Measurements from ENCODE around the gene XPO6. TPM values are rescaled to one million over a fixed set of nuclear protein-coding genes. Genes with fewer than 3 reads are reported as not detected.
"Not testable (repeated sequence)": the region's sequence is repeated elsewhere in the genome, so short reads cannot be mapped to it uniquely, and the experiment has no call there.

The XPO6 gene
- total RNA-seq, 1 experiment from 2014 or later: 124 TPM

- H3K4me1 ChIP-seq (ENCODE audit: insufficient read depth, low read length): no peaks in the 10 kb centered on the region
- no peak overlapping the region for H2AK5ac ChIP-seq (ENCODE audit: insufficient read length, low read length)
- no peak overlapping the region for H3K9ac ChIP-seq (ENCODE audit: extremely low read depth, insufficient read length, low read length)
- H4K5ac ChIP-seq (ENCODE audit: insufficient read length, low read depth, low read length): no peak overlapping the region
- no peak for TF ChIP-seq CTCF (conservative IDR thresholded peaks at IDR 0.05)
- H4K8ac ChIP-seq (replicated peaks; ENCODE audit: insufficient read length, low read depth, low read length): no peak overlapping the region
- no peak overlapping the region for H2BK120ac ChIP-seq (ENCODE audit: low read depth, low read length, poor library complexity, severe bottlenecking)
- no peak overlapping the region for H2BK5ac ChIP-seq (ENCODE audit: insufficient read length, low read length)
- no peak overlapping the region for H2BK12ac ChIP-seq (ENCODE audit: insufficient read length, low read depth, low read length)
- peaks cover 2% of the 10 kb centered on the region; the same call in 1 of the 2 replicates for H3K27me3 ChIP-seq (ENCODE audit: insufficient read depth, low read length)
- WGBS (ENCODE audit: extremely low coverage, insufficient read length, low lambda C conversion rate): no CpG with 5 or more reads among the region's 3 CpGs
- H3K56ac ChIP-seq (ENCODE audit: insufficient read length, low read depth, low read length): no peak overlapping the region
- Mint-ChIP-seq H3K9me3 (peaks cover 2% of the 10 kb centered on the region in 2 experiments; a peak in 2 of 5 replicates), H3K27ac (peak overlapping the region in 1 of 3 experiments; percentile 45; a peak in 1 of 7 replicates), H3K4me3 (no peak overlapping the region), H3K4me1 (peaks cover 12 to 22% of the 10 kb centered on the region in 2 experiments), H3K27me3 (ENCODE audit: low read depth) (peaks cover 2% of the 10 kb centered on the region), H3K36me3 (ENCODE audit: insufficient read depth in 1 of 3, low read depth in 3 of 3) (no peaks in the 10 kb centered on the region; a peak in 1 of 7 replicates)
- no peak overlapping the region for H3K4ac ChIP-seq (ENCODE audit: low read depth, low read length)
- H3K79me1 ChIP-seq (ENCODE audit: insufficient read depth, low read depth, low read length, poor library complexity, severe bottlenecking): no peaks in the 10 kb centered on the region
- no peaks in the 10 kb centered on the region for H3K79me2 ChIP-seq (ENCODE audit: insufficient read depth, low read length)
- H3K23me2 ChIP-seq (ENCODE audit: insufficient read length, low read depth, low read length, poor library complexity, severe bottlenecking): no peaks in the 10 kb centered on the region
- H3K14ac ChIP-seq (ENCODE audit: insufficient read depth, low read length): no peak overlapping the region
- H4K91ac ChIP-seq (ENCODE audit: insufficient read length, low read depth, low read length): no peak overlapping the region
- no peak overlapping the region for H3T11ph ChIP-seq (ENCODE audit: low read length)
- H2AFZ ChIP-seq (ENCODE audit: low read length): no peak overlapping the region
- H3K18ac ChIP-seq (ENCODE audit: insufficient read length, low read depth, low read length): no peak overlapping the region
- H4K20me1 ChIP-seq (ENCODE audit: control insufficient read depth, insufficient read depth, insufficient read length): no peaks in the 10 kb centered on the region
- H3K27ac ChIP-seq (ENCODE audit: insufficient read length, low read depth, low read length): no peak overlapping the region
- no peak overlapping the region for H2BK15ac ChIP-seq (ENCODE audit: low read depth, low read length)
- DNase-seq: no peak
- no peaks in the 10 kb centered on the region for H3K9me3 ChIP-seq (ENCODE audit: control insufficient read depth, low read depth, low read length)
- H3K23ac ChIP-seq (ENCODE audit: insufficient read length, low read depth, low read length): no peak overlapping the region
- H2BK20ac ChIP-seq (ENCODE audit: low read depth, low read length, poor library complexity, severe bottlenecking): no peak overlapping the region
- no peak overlapping the region for H3K4me2 ChIP-seq (ENCODE audit: insufficient read depth, insufficient read length, low read length)
Observed at GRCh38 chr16:28250999-28251398, 39.2 kb upstream of the XPO6 start.

- H4K8ac ChIP-seq (replicated peaks; ENCODE audit: insufficient read length, low read depth, low read length); DNase-seq; H3K79me2 ChIP-seq (ENCODE audit: insufficient read depth, low read length); H2BK20ac ChIP-seq (ENCODE audit: low read depth, low read length, poor library complexity, severe bottlenecking); H3K23me2 ChIP-seq (ENCODE audit: insufficient read length, low read depth, low read length, poor library complexity, severe bottlenecking); H3K9me3 Mint-ChIP-seq; H3K56ac ChIP-seq (ENCODE audit: insufficient read length, low read depth, low read length); H3K27me3 Mint-ChIP-seq (ENCODE audit: low read depth); H3K27ac Mint-ChIP-seq; H2BK15ac ChIP-seq (ENCODE audit: low read depth, low read length); H2AFZ ChIP-seq (ENCODE audit: low read length); H4K20me1 ChIP-seq (ENCODE audit: control insufficient read depth, insufficient read depth, insufficient read length); H2AK5ac ChIP-seq (ENCODE audit: insufficient read length, low read length); H3K9me3 ChIP-seq (ENCODE audit: control insufficient read depth, low read depth, low read length); H4K5ac ChIP-seq (ENCODE audit: insufficient read length, low read depth, low read length); H3K23ac ChIP-seq (ENCODE audit: insufficient read length, low read depth, low read length); H3K4me1 ChIP-seq (ENCODE audit: insufficient read depth, low read length); H3K4me1 Mint-ChIP-seq; H3K4me3 Mint-ChIP-seq; H3K9ac ChIP-seq (ENCODE audit: extremely low read depth, insufficient read length, low read length); H3K18ac ChIP-seq (ENCODE audit: insufficient read length, low read depth, low read length); H2BK120ac ChIP-seq (ENCODE audit: low read depth, low read length, poor library complexity, severe bottlenecking); H3K14ac ChIP-seq (ENCODE audit: insufficient read depth, low read length); H3K36me3 Mint-ChIP-seq (ENCODE audit: insufficient read depth in 1 of 3, low read depth in 3 of 3); H2BK5ac ChIP-seq (ENCODE audit: insufficient read length, low read length); H3K4ac ChIP-seq (ENCODE audit: low read depth, low read length); H2BK12ac ChIP-seq (ENCODE audit: insufficient read length, low read depth, low read length); H3K79me1 ChIP-seq (ENCODE audit: insufficient read depth, low read depth, low read length, poor library complexity, severe bottlenecking); H3K4me2 ChIP-seq (ENCODE audit: insufficient read depth, insufficient read length, low read length); H4K91ac ChIP-seq (ENCODE audit: insufficient read length, low read depth, low read length); H3K27me3 ChIP-seq (ENCODE audit: insufficient read depth, low read length); H3T11ph ChIP-seq (ENCODE audit: low read length); H3K27ac ChIP-seq (ENCODE audit: insufficient read length, low read depth, low read length): not testable (repeated sequence)
- no CpG with 5 or more reads among the region's 2 CpGs for WGBS (ENCODE audit: extremely low coverage, insufficient read length, low lambda C conversion rate)
Observed at GRCh38 chr16:28249483-28249882, 37.7 kb upstream of the XPO6 start.

Measured in H9 (cell line).